IMR-90 (cell line): ENCODE results near the gene PSG5. TPM values are rescaled to one million over a fixed set of nuclear protein-coding genes. Genes with fewer than 3 reads are reported as not detected.
"Not testable (repeated sequence)": the region's sequence is repeated elsewhere in the genome, so short reads cannot be mapped to it uniquely, and the experiment has no call there.

Experiments used
- ATAC-seq: fragments of 200-7000 bp; cut with Tn5 transposase; 2 replicates; pipeline ENCODE4 v1.9.1; 2020; ENCODE audit warnings: low read depth, mild to moderate bottlenecking, moderate library complexity
- Bru-seq: library from RNA; stranded (reverse); fragments of 400-500 nt; gene quantifications from one replicate; lab custom pipeline; 2021; lab: Mats Ljungman, UMichigan
- BruChase-seq, 2 experiments: library from RNA; stranded (reverse); fragments of 400-500 nt; gene quantifications; one replicate each; lab custom pipeline; 2021; lab: Mats Ljungman, UMichigan
- BruUV-seq: library from RNA; stranded (reverse); fragments of 400-500 nt; replicated peaks from 2 replicates; lab custom pipeline; 2021; lab: Mats Ljungman, UMichigan
- CTCF ChIA-PET: fragments of 300-600 bp; formaldehyde crosslinking; extraction: SDS; loops from one replicate; lab custom pipeline; 2021; ENCODE audit warnings: antibody characterized with exemption; lab: Yijun Ruan, JAX
- POLR2A ChIA-PET: fragments of 300-600 bp; sonication (Branson Sonifier 250); formaldehyde crosslinking; loops from one replicate; lab custom pipeline; 2022; ENCODE audit warnings: antibody characterized with exemption; ENCODE audit not compliant: unreplicated experiment; lab: Charles Lee
- DNase-seq: peaks from one replicate; pipeline ENCODE4 v3.0.0; 2013
- H2AFZ ChIP-seq: replicated peaks from 2 replicates; pipeline ENCODE3; 2013; ENCODE audit warnings: low read length, mild to moderate bottlenecking; ENCODE audit not compliant: poor library complexity
- H2AK5ac ChIP-seq: 2 replicates; pipeline ENCODE4 v1.6.1; 2013; ENCODE audit warnings: low read depth, low read length, inconsistent platforms
- H2AK9ac ChIP-seq: replicated peaks from 2 replicates; pipeline ENCODE3; 2013; ENCODE audit warnings: mild to moderate bottlenecking, low read depth, low read length, moderate library complexity; ENCODE audit not compliant: poor library complexity
- H2BK120ac ChIP-seq: 2 replicates; pipeline ENCODE4 v1.6.1; 2013; ENCODE audit warnings: low read depth, low read length, inconsistent platforms
- H2BK15ac ChIP-seq: 3 replicates; pipeline ENCODE4 v1.6.1; 2013; ENCODE audit warnings: low read depth, low read length, inconsistent platforms
- H2BK20ac ChIP-seq: 2 replicates; pipeline ENCODE4 v1.6.1; 2013; ENCODE audit warnings: low read depth, mild to moderate bottlenecking, inconsistent platforms, low read length, moderate library complexity
- H2BK5ac ChIP-seq: 2 replicates; pipeline ENCODE4 v1.6.1; 2013; ENCODE audit warnings: mild to moderate bottlenecking, low read depth, low read length, inconsistent platforms; ENCODE audit not compliant: poor library complexity, severe bottlenecking
- H3K14ac ChIP-seq: replicated peaks from 2 replicates; pipeline ENCODE4 v1.6.1; 2013; ENCODE audit warnings: low read depth, low read length, inconsistent platforms
- H3K18ac ChIP-seq: 2 replicates; pipeline ENCODE4 v1.6.1; 2013; ENCODE audit warnings: low read depth, low read length, control low read depth
- H3K23ac ChIP-seq: 2 replicates; pipeline ENCODE4 v1.6.1; 2013; ENCODE audit warnings: low read depth, low read length, inconsistent platforms
- H3K27ac ChIP-seq: 2 replicates; pipeline ENCODE4 v1.5.1; 2013; ENCODE audit warnings: mild to moderate bottlenecking, control low read depth, low read length; ENCODE audit not compliant: insufficient read depth
- H3K27me3 ChIP-seq: 2 replicates; pipeline ENCODE4 v1.6.1; 2013; ENCODE audit warnings: low read length; ENCODE audit not compliant: control insufficient read depth, insufficient read depth
- H3K36me3 ChIP-seq: 2 replicates; pipeline ENCODE4 v1.6.1; 2013; ENCODE audit warnings: low read length, mixed read lengths; ENCODE audit not compliant: control insufficient read depth, insufficient read depth
- H3K4ac ChIP-seq: 2 replicates; pipeline ENCODE4 v1.6.1; 2013; ENCODE audit warnings: low read depth, low read length, inconsistent platforms
- H3K4me1 ChIP-seq: 2 replicates; pipeline ENCODE4 v1.6.1; 2013; ENCODE audit warnings: low read length, mixed read lengths; ENCODE audit not compliant: control insufficient read depth, insufficient read depth
- H3K4me2 ChIP-seq: 2 replicates; pipeline ENCODE4 v1.6.1; 2013; ENCODE audit warnings: low read depth, mild to moderate bottlenecking, control low read depth, low read length, moderate library complexity
- H3K4me3 ChIP-seq: 2 replicates; pipeline ENCODE4 v1.5.1; 2013; ENCODE audit warnings: low read depth, mild to moderate bottlenecking, control low read depth, low read length, moderate library complexity; ENCODE audit not compliant: insufficient read depth
- H3K56ac ChIP-seq: 2 replicates; pipeline ENCODE4 v1.6.1; 2013; ENCODE audit warnings: low read length, inconsistent platforms; ENCODE audit not compliant: insufficient read depth; ENCODE audit errors: extremely low read depth
- H3K79me1 ChIP-seq, 2 experiments: 2 replicates each; pipeline ENCODE4 v1.6.1; 2013; ENCODE audit warnings: low read length in 2 of 2, inconsistent platforms in 1 of 2, low read depth in 1 of 2
- H3K9ac ChIP-seq: 2 replicates; pipeline ENCODE4 v1.6.1; 2013; ENCODE audit warnings: low read depth, low read length, control low read depth
- H3K9me1 ChIP-seq: 2 replicates; pipeline ENCODE4 v1.6.1; 2013; ENCODE audit warnings: low read length, inconsistent platforms; ENCODE audit not compliant: insufficient read depth
- H3K9me3 ChIP-seq: 2 replicates; pipeline ENCODE4 v1.6.1; 2013; ENCODE audit warnings: low read length; ENCODE audit not compliant: control insufficient read depth, insufficient read depth
- H4K20me1 ChIP-seq: 2 replicates; pipeline ENCODE4 v1.6.1; 2013; ENCODE audit warnings: low read length, inconsistent platforms; ENCODE audit not compliant: insufficient read depth
- H4K5ac ChIP-seq: 2 replicates; pipeline ENCODE4 v1.6.1; 2013; ENCODE audit warnings: mild to moderate bottlenecking, low read depth, low read length, control low read depth
- H4K8ac ChIP-seq, 2 experiments: 2 replicates each; pipeline ENCODE4 v1.6.1; 2013; ENCODE audit warnings: low read depth in 2 of 2, low read length in 2 of 2, control low read depth in 1 of 2, inconsistent platforms in 1 of 2
- H4K91ac ChIP-seq: 2 replicates; pipeline ENCODE4 v1.6.1; 2013; ENCODE audit warnings: low read depth, low read length, inconsistent platforms; ENCODE audit not compliant: insufficient read depth
- WGBS, 2 experiments: methylation state at CpG; one replicate each; pipeline versions ENCODE4 v1.1.5 to v1.1.7; 2013; ENCODE audit warnings: missing lambda C conversion rate in 2 of 2; ENCODE audit not compliant: insufficient read length in 1 of 2; ENCODE audit errors: extremely low coverage in 2 of 2; 5-methylcytosine and 5-hydroxymethylcytosine counted together
- dilution Hi-C: fragments of 300-500 bp; cut with HindIII; formaldehyde crosslinking; loops from one replicate; pipeline ENCODE4 v1.14.3; 2018; ENCODE audit warnings: low sequenced_read_pairs; ENCODE audit not compliant: unreplicated experiment
- in situ Hi-C: fragments of 300-500 bp; cut with MboI; formaldehyde crosslinking; loops from 3 replicates; pipeline ENCODE4 v1.14.3; 2019; ENCODE audit warnings: low sequenced_read_pairs, inconsistent platforms, mixed read lengths
- intact Hi-C: fragments of 100-400 bp; cut with micrococcal nuclease; formaldehyde crosslinking; loops from 2 replicates; pipeline ENCODE4 v1.10.0; 2022
- long read RNA-seq: library from polyadenylated mRNA; unstranded; transcript quantifications from one replicate; pipeline ENCODE4 v2.0.0, GENCODE V29; 2021; ENCODE audit not compliant: unreplicated experiment
- polyA plus RNA-seq, 3 experiments: library from polyadenylated mRNA; depleted of rRNA; stranded (reverse); fragments of >200 nt; gene quantifications; 2 replicates each; pipeline ENCODE4 v1.2.3, GENCODE V29; 2012; ENCODE audit warnings: low replicate concordance in 1 of 3
- total RNA-seq: library from RNA; depleted of rRNA; stranded (reverse); fragments of >200 nt; gene quantifications from 2 replicates; pipeline ENCODE4 v1.2.3, GENCODE V29; 2012; rRNA removed

The PSG5 gene
- total RNA-seq (38.6 and 50.7 TPM in 2 replicates), polyA plus RNA-seq (2012; rRNA removed) (75.9 and 84.8 TPM in 2 replicates), Bru-seq, nascent RNA (percentile 41 among the genes with signal in this experiment), BruChase-seq, experiment 1, labeled RNA remaining after a 6-hour chase (percentile 32 among the genes with signal in this experiment), BruChase-seq, experiment 2, labeled RNA remaining after a 2-hour chase (percentile 36 among the genes with signal in this experiment)
- 24.2 and 25.3 TPM in 2 replicates for polyA plus RNA-seq (2012; cell fraction: cytosol; rRNA removed)
- polyA plus RNA-seq (2012; cell fraction: nucleus; rRNA removed; ENCODE audit: low replicate concordance) = 7.4 and 30.3 TPM in 2 replicates
- long read RNA-seq, transcript PSG5-201 (6 exons, 1,626 nt) = major isoform, 12 of 25 reads
- long read RNA-seq, partial matches to known transcripts = 3 of 25 reads
- long read RNA-seq, other reads (novel, unspliced or antisense) = 4 of 25 reads

GRCh38 chr19:43186311-43186935 is at the start of gene PSG5:
TSS of gene PSG5 (minus strand) at chr19:43186536. CDS start at chr19:43186405, 131 bp downstream.
- Histone ChIP-seq H2AK9ac (peak within 1 kb of the TSS; percentile 65), H3K4me1 (peaks cover 13% of the 10 kb centered on the region), H4K91ac (peak within 1 kb of the TSS; percentile 94), H3K9me1 (peaks cover 16% of the 10 kb centered on the region), H3K56ac (peak within 1 kb of the TSS; percentile 30; the same call in 1 of the 2 replicates), H2BK120ac (peak within 1 kb of the TSS; percentile 98), H2BK15ac (peak within 1 kb of the TSS; percentile 96; the same call in 2 of the 3 replicates), H3K79me1 (peaks cover 16 to 29% of the 10 kb centered on the region in 2 experiments), H3K27ac (peak within 1 kb of the TSS; percentile 44), H3K4me3 (peak within 1 kb of the TSS; percentile 28; the same call in 1 of the 2 replicates), H2BK5ac (peak within 1 kb of the TSS; percentile 96), H4K5ac (peak within 1 kb of the TSS; percentile 89; the same call in 1 of the 2 replicates), H3K4me2 (peak within 1 kb of the TSS; percentile 55; the same call in 1 of the 2 replicates), H2BK20ac (peak within 1 kb of the TSS; percentile 96), H3K9ac (peak within 1 kb of the TSS; percentile 50; the same call in 1 of the 2 replicates), H2AK5ac (peak within 1 kb of the TSS; percentile 87), H3K18ac (peak within 1 kb of the TSS; percentile 83; the same call in 1 of the 2 replicates), H3K4ac (peak within 1 kb of the TSS; percentile 99), H3K23ac (peak within 1 kb of the TSS; percentile 87; the same call in 1 of the 2 replicates), H4K8ac (peak within 1 kb of the TSS; percentile 67 to 95), H3K14ac (peak within 1 kb of the TSS; percentile 96)
- POLR2A ChIA-PET = interaction anchor here (0.6 to 0.7 kb wide), 2 partner anchors 67 to 82 kb away, joined by 3 read pairs; no protein-coding TSS in a partner anchor
- CTCF ChIA-PET, H2AFZ ChIP-seq, dilution Hi-C loops, H4K20me1 ChIP-seq, H3K9me3 ChIP-seq, in situ Hi-C loops, ATAC-seq, H3K27me3 ChIP-seq, H3K36me3 ChIP-seq, BruUV-seq, intact Hi-C loops: not testable (repeated sequence)
- DNase-seq = peak; percentile 22
- no CpG with 5 or more reads among the region's 7 CpGs for WGBS, 2 experiments

DNA sequence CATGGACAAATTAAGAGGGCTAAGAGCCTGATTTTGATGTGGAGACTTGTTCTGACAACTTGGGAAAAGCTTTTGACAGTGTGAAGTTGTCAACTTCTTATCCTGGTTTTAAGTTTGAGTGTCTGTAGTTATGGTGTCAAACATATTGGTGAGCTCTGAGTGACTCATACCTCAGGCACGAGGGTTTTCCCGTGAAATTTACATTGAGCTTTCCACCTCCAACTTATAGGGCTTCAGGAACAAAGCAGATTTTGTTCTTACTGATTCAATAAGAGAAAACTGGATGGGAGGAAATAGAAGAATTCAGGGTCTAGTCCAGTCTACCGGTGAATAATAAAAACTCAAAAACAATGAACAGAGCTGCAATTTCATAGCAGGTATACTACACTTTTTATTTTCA is 49.4 kb upstream of the PSG5 start:
- H3K9me3 ChIP-seq, H3K18ac ChIP-seq, H3K36me3 ChIP-seq, H4K8ac ChIP-seq, H3K4me2 ChIP-seq, H2BK5ac ChIP-seq, intact Hi-C loops, CTCF ChIA-PET, H3K27ac ChIP-seq, H4K20me1 ChIP-seq, H3K14ac ChIP-seq, ATAC-seq, H3K27me3 ChIP-seq, H4K91ac ChIP-seq, H3K4ac ChIP-seq, in situ Hi-C loops, H3K56ac ChIP-seq, POLR2A ChIA-PET, H3K9ac ChIP-seq, dilution Hi-C loops, H3K23ac ChIP-seq, H3K9me1 ChIP-seq, H4K5ac ChIP-seq, H2AK9ac ChIP-seq, H3K4me1 ChIP-seq, H3K4me3 ChIP-seq, H3K79me1 ChIP-seq, H2AFZ ChIP-seq, BruUV-seq, H2AK5ac ChIP-seq: not testable (repeated sequence)
- H2BK120ac ChIP-seq = peak overlapping the region; percentile 32; the same call in 1 of the 2 replicates
- H2BK20ac ChIP-seq = peak overlapping the region; percentile 45; the same call in 1 of the 2 replicates
- H2BK15ac ChIP-seq = 0 out of 3 replicates have a peak overlapping the region, but pooled peaks have one; percentile 40
- DNase-seq = peak; percentile 20
- no CpG with 5 or more reads among the region's 3 CpGs for WGBS, 2 experiments
